CD14-positive monocyte (primary cell): ENCODE data around the gene CTSD. TPM values are rescaled to one million over a fixed set of nuclear protein-coding genes. Genes with fewer than 3 reads are reported as not detected.

ENCODE experiments used
- DNase-seq, 3 donors: peaks; one replicate each; pipeline ENCODE4 v3.0.0-alpha.2; 2011 to 2022
- H2AFZ ChIP-seq: 2 replicates; pipeline ENCODE4 v1.6.0; 2012; ENCODE audit warnings: mild to moderate bottlenecking, low read depth, low read length, inconsistent platforms; ENCODE audit not compliant: insufficient read depth, poor library complexity, severe bottlenecking
- H3K27ac ChIP-seq, 2 donors: 1 replicate in 1 of 2; 2 replicates in 1 of 2; pipeline ENCODE4 v1.5.1; 2012 to 2013; ENCODE audit warnings: low read length in 2 of 2, control low read depth in 1 of 2, inconsistent platforms in 1 of 2, low read depth in 1 of 2, mild to moderate bottlenecking in 1 of 2
- H3K27me3 ChIP-seq, 2 donors: one replicate each; pipeline versions ENCODE4 v1.6.0 to v1.6.1; 2011 to 2013; ENCODE audit warnings: low read length in 2 of 2; ENCODE audit not compliant: control insufficient read depth in 2 of 2, insufficient read depth in 2 of 2
- H3K36me3 ChIP-seq, 2 donors: replicated peaks in 1 of 2; 1 replicate in 1 of 2; 2 replicates in 1 of 2; pipeline versions ENCODE4 v1.5.1 to v1.6.1; 2012 to 2013; ENCODE audit warnings: low read length in 2 of 2, control low read depth in 1 of 2, inconsistent platforms in 1 of 2, mild to moderate bottlenecking in 1 of 2; ENCODE audit not compliant: insufficient read depth in 2 of 2, control insufficient read depth in 1 of 2
- H3K4me1 ChIP-seq, 2 donors: 1 replicate in 1 of 2; 2 replicates in 1 of 2; pipeline versions ENCODE4 v1.5.1 to v1.6.1; 2012 to 2013; ENCODE audit warnings: low read length in 2 of 2, control low read depth in 1 of 2, inconsistent platforms in 1 of 2, mild to moderate bottlenecking in 1 of 2, moderate library complexity in 1 of 2; ENCODE audit not compliant: insufficient read depth in 2 of 2, control insufficient read depth in 1 of 2
- H3K4me2 ChIP-seq: replicated peaks from 2 replicates; pipeline ENCODE3; 2012; ENCODE audit warnings: low read length, moderate library complexity, mild to moderate bottlenecking; ENCODE audit not compliant: poor library complexity, severe bottlenecking; ENCODE audit errors: extremely low read depth
- H3K4me3 ChIP-seq, 3 experiments: fragments of 200-600 bp in 1 of 3; sonication (generic) in 1 of 3; replicated peaks in 1 of 3; 1 replicate in 2 of 3; 2 replicates in 1 of 3; pipeline ENCODE4 v1.5.1; 2011 to 2013; ENCODE audit warnings: low read length in 3 of 3, mild to moderate bottlenecking in 3 of 3, control low read depth in 2 of 3, low read depth in 2 of 3, inconsistent platforms in 1 of 3, moderate library complexity in 1 of 3
- H3K79me2 ChIP-seq: 2 replicates; pipeline ENCODE4 v1.6.0; 2012; ENCODE audit warnings: mild to moderate bottlenecking, control low read depth, inconsistent platforms, low read length, moderate library complexity; ENCODE audit not compliant: insufficient read depth
- H3K9ac ChIP-seq: 2 replicates; pipeline ENCODE4 v1.6.0; 2017; ENCODE audit warnings: low read length, mild to moderate bottlenecking; ENCODE audit not compliant: insufficient read depth, poor library complexity, severe bottlenecking
- H3K9me3 ChIP-seq, 2 donors: replicated peaks in 1 of 2; 1 replicate in 1 of 2; 2 replicates in 1 of 2; pipeline versions ENCODE4 v1.5.1 to v1.6.1; 2012 to 2013; ENCODE audit warnings: low read length in 2 of 2, control low read depth in 1 of 2; ENCODE audit not compliant: control insufficient read depth in 1 of 2, insufficient read depth in 1 of 2
- H4K20me1 ChIP-seq: 2 replicates; pipeline ENCODE4 v1.6.0; 2012; ENCODE audit warnings: mild to moderate bottlenecking, low read length, control low read depth, moderate library complexity; ENCODE audit not compliant: insufficient read depth
- H3K27ac Mint-ChIP-seq, 7 donors: one replicate each; pipeline ENCODE4 v1.8.0; 2020; ENCODE audit warnings: mild to moderate bottlenecking in 7 of 7, mixed read lengths in 7 of 7, moderate library complexity in 6 of 7, inconsistent platforms in 2 of 7
- H3K27me3 Mint-ChIP-seq, 3 donors: one replicate each; pipeline ENCODE4 v1.8.0; 2021 to 2022; ENCODE audit warnings: low read depth in 3 of 3, mild to moderate bottlenecking in 3 of 3, mixed read lengths in 3 of 3, moderate library complexity in 3 of 3, inconsistent platforms in 1 of 3
- H3K36me3 Mint-ChIP-seq, 2 donors: one replicate each; pipeline ENCODE4 v1.8.0; 2020; ENCODE audit warnings: mixed read lengths in 2 of 2, inconsistent platforms in 1 of 2, mild to moderate bottlenecking in 1 of 2
- H3K4me1 Mint-ChIP-seq: one replicate; pipeline ENCODE4 v1.8.0; 2020; ENCODE audit warnings: mild to moderate bottlenecking, mixed read lengths
- H3K4me3 Mint-ChIP-seq, 2 donors: one replicate each; pipeline ENCODE4 v1.8.0; 2020; ENCODE audit warnings: mild to moderate bottlenecking in 2 of 2, mixed read lengths in 2 of 2, moderate library complexity in 1 of 2
- H3K9me3 Mint-ChIP-seq, 7 donors: one replicate each; pipeline ENCODE4 v1.8.0; 2020 to 2022; ENCODE audit warnings: mixed read lengths in 7 of 7, mild to moderate bottlenecking in 6 of 7, moderate library complexity in 6 of 7, inconsistent platforms in 2 of 7
- WGBS: methylation state at CpG from one replicate; pipeline ENCODE4 v1.1.5; 2013; ENCODE audit warnings: missing lambda C conversion rate; ENCODE audit not compliant: insufficient coverage; 5-methylcytosine and 5-hydroxymethylcytosine counted together
- intact Hi-C, 2 donors: fragments of 100-400 bp; cut with micrococcal nuclease; formaldehyde crosslinking; loops; one replicate each; pipeline versions ENCODE4 v1.15.0 to v1.15.1; 2023
- polyA plus RNA-seq, 3 donors: library from polyadenylated mRNA; depleted of rRNA in 1 of 3; unstranded in 2 of 3; stranded (reverse) in 1 of 3; fragments of 300-500 nt in 2 of 3; fragments of >200 nt in 1 of 3; fragmentation: Illumina TruSeq in 2 of 3; gene quantifications; 1 replicate in 2 of 3; 2 replicates in 1 of 3; pipeline ENCODE4 v1.2.3, GENCODE V29; 2012 to 2021
- TF ChIP-seq, protein P1 (sequence below): fragments of 200-600 bp; IDR thresholded peaks from one replicate; pipeline ENCODE4 v1.8.0; 2022; ENCODE audit warnings: antibody characterized with exemption, mild to moderate bottlenecking

The CTSD gene
- polyA plus RNA-seq, 3 donors = 835 to 1,372 (median 855) TPM

DNA sequence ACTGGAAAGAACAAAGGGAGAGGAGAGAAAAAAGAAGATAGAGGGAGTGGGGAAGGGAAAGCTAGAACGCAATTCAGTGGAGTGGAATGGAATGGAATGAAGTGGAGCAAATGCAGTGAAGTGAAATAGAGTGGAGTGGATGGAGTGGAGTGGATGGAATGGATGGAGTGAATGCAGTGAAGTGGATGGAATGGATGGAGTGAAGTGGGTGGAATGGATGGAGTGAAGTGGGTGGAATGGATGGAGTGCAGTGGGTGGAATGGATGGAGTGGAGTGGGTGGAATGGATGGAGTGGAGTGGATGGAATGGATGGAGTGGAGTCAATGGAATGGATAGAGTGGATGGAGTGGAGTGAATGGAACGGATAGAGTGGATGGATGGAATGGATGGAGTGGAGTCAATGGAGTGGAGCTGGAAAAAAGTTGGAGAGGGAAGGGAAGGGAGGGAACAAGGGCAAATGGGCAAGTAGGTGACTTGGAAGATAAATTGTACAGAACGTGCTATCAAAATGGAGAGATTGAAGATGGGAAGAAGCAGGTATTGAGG is 27.2 kb downstream of the CTSD start:
- Histone ChIP-seq H3K27me3 (peaks cover 5 to 58% of the 10 kb centered on the region in 2 donors), H3K9ac (no peak overlapping the region), H3K4me1 (peaks cover 0 to 4% of the 10 kb centered on the region in 2 donors), H3K4me2 (no peak overlapping the region), H4K20me1 (no peaks in the 10 kb centered on the region), H2AFZ (no peak overlapping the region), H3K27ac (no peak overlapping the region), H3K4me3 (no peak overlapping the region), H3K36me3 (no peaks in the 10 kb centered on the region), H3K79me2 (no peaks in the 10 kb centered on the region), H3K9me3 (peaks cover 20 to 25% of the 10 kb centered on the region in 2 donors)
- intact Hi-C loops = no loop called here
- 80% methylated on average over 3 of the region's 3 CpGs for WGBS
- peaks cover 54 to 73% (median 68%) of the 10 kb centered on the region in 3 donors for H3K27me3 Mint-ChIP-seq
- H3K9me3 Mint-ChIP-seq = peaks cover 15 to 32% (median 24%) of the 10 kb centered on the region in 7 donors
- H3K36me3 Mint-ChIP-seq = peaks cover 3% of the 10 kb centered on the region in 2 donors
- no peak overlapping the region for H3K27ac Mint-ChIP-seq
- H3K4me3 Mint-ChIP-seq = peak overlapping the region in 1 of 2 donors; percentile 13
- DNase-seq = no peak
- H3K4me1 Mint-ChIP-seq = peaks cover 7% of the 10 kb centered on the region
- TF ChIP-seq, protein P1, sequence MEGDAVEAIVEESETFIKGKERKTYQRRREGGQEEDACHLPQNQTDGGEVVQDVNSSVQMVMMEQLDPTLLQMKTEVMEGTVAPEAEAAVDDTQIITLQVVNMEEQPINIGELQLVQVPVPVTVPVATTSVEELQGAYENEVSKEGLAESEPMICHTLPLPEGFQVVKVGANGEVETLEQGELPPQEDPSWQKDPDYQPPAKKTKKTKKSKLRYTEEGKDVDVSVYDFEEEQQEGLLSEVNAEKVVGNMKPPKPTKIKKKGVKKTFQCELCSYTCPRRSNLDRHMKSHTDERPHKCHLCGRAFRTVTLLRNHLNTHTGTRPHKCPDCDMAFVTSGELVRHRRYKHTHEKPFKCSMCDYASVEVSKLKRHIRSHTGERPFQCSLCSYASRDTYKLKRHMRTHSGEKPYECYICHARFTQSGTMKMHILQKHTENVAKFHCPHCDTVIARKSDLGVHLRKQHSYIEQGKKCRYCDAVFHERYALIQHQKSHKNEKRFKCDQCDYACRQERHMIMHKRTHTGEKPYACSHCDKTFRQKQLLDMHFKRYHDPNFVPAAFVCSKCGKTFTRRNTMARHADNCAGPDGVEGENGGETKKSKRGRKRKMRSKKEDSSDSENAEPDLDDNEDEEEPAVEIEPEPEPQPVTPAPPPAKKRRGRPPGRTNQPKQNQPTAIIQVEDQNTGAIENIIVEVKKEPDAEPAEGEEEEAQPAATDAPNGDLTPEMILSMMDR = peak; percentile 26

DNA sequence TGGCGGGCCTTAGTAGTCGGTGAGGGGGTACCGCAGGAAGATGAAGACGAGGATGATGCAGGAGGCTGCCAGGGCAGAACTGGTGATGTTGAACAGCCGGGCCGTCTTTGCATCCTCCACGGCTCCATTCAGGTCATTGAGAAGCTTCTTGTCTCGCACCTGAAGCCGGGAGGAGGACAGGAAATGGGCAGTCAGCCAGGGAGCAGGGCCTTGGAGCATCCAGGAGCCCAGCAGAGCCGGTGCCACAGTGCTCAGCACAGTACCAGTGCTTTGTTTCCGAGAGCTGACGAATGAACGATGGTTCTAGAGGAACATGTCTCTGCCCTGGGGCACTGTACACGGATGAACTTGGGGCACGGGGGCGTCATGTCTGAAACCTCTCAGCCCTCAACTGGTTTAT is 28.5 kb downstream of the CTSD start:
- Histone ChIP-seq H2AFZ (no peak overlapping the region), H3K36me3 (no peaks in the 10 kb centered on the region), H3K9me3 (peaks cover 20 to 25% of the 10 kb centered on the region in 2 donors), H3K4me2 (no peak overlapping the region), H3K9ac (no peak overlapping the region), H3K4me3 (no peak overlapping the region), H3K27me3 (peaks cover 2 to 58% of the 10 kb centered on the region in 2 donors), H3K4me1 (peaks cover 0 to 4% of the 10 kb centered on the region in 2 donors), H4K20me1 (no peaks in the 10 kb centered on the region), H3K27ac (no peak overlapping the region), H3K79me2 (no peaks in the 10 kb centered on the region)
- WGBS = 92% methylated on average over 13 of the region's 16 CpGs
- Mint-ChIP-seq H3K36me3 (peaks cover 3% of the 10 kb centered on the region in 2 donors), H3K27me3 (peaks cover 54 to 77% (median 73%) of the 10 kb centered on the region in 3 donors), H3K9me3 (peaks cover 19 to 35% (median 24%) of the 10 kb centered on the region in 7 donors), H3K4me3 (peak overlapping the region in 1 of 2 donors; percentile 19), H3K27ac (no peak overlapping the region), H3K4me1 (peaks cover 7% of the 10 kb centered on the region)
- intact Hi-C loops = no loop called here
- TF ChIP-seq, protein P1 = no peak
- DNase-seq = no peak
